B cell (primary cell): Measurements from ENCODE around the gene TMPRSS15. TPM values are rescaled to one million over a fixed set of nuclear protein-coding genes. Genes with fewer than 3 reads are reported as not detected.

Experiments
- ATAC-seq: fragments of 200-7000 bp; cut with Tn5 transposase; one replicate; pipeline ENCODE4 v1.10.0; 2021; ENCODE audit warnings: low read depth, mild to moderate bottlenecking, moderate number of reproducible peaks, moderate library complexity
- CTCF ChIA-PET: fragments of 350-600 bp; sonication (Branson Sonifier 250); formaldehyde crosslinking; loops from one replicate; lab custom pipeline; 2021; ENCODE audit warnings: antibody characterized with exemption, inconsistent platforms; lab: Charles Lee
- POLR2A ChIA-PET: fragments of 350-600 bp; sonication (Branson Sonifier 250); formaldehyde crosslinking; loops from one replicate; lab custom pipeline; 2021; ENCODE audit warnings: antibody characterized with exemption; lab: Charles Lee
- DNase-seq: peaks from one replicate; pipeline ENCODE4 v3.0.0; 2013
- H2AFZ ChIP-seq: 2 replicates; pipeline ENCODE4 v1.6.1; 2012; ENCODE audit warnings: mild to moderate bottlenecking, low read depth, low read length; ENCODE audit not compliant: insufficient read depth, poor library complexity, severe bottlenecking
- H3K27ac ChIP-seq, 2 donors: 1 replicate in 1 of 2; 2 replicates in 1 of 2; pipeline ENCODE4 v1.5.1; 2012 to 2013; ENCODE audit warnings: low read length in 2 of 2, mild to moderate bottlenecking in 2 of 2, moderate library complexity in 1 of 2
- H3K27me3 ChIP-seq, 4 experiments: fragments of 200-600 bp in 1 of 4; sonication (generic) in 1 of 4; replicated peaks in 1 of 4; 1 replicate in 2 of 4; 2 replicates in 2 of 4; pipeline versions ENCODE4 v1.6.1 to v1.7.0; 2013 to 2016; ENCODE audit warnings: low read length in 3 of 4, mild to moderate bottlenecking in 2 of 4, mixed read lengths in 1 of 4, moderate library complexity in 1 of 4; ENCODE audit not compliant: insufficient read depth in 4 of 4, control insufficient read depth in 3 of 4; ENCODE audit errors: control extremely low read depth in 1 of 4
- H3K36me3 ChIP-seq, 2 experiments: replicated peaks in 1 of 2; 1 replicate in 1 of 2; 2 replicates in 1 of 2; pipeline versions ENCODE4 v1.6.1 to v1.7.1; 2013; ENCODE audit warnings: low read length in 1 of 2; ENCODE audit not compliant: insufficient read depth in 2 of 2, control insufficient read depth in 1 of 2; ENCODE audit errors: control extremely low read depth in 1 of 2, extremely low read depth in 1 of 2
- H3K4me1 ChIP-seq, 2 donors: fragments of 200-600 bp in 1 of 2; sonication (generic) in 1 of 2; 1 replicate in 1 of 2; 2 replicates in 1 of 2; pipeline versions ENCODE4 v1.5.1 to v1.6.1; 2013 to 2017; ENCODE audit warnings: low read length in 2 of 2; ENCODE audit not compliant: control insufficient read depth in 2 of 2, insufficient read depth in 2 of 2
- H3K4me2 ChIP-seq: replicated peaks from 2 replicates; pipeline ENCODE3; 2012; ENCODE audit warnings: mild to moderate bottlenecking, low read depth, low read length; ENCODE audit not compliant: poor library complexity, severe bottlenecking
- H3K4me3 ChIP-seq, 5 experiments: fragments of 200-600 bp in 1 of 5; sonication (generic) in 1 of 5; 1 replicate in 3 of 5; 2 replicates in 2 of 5; pipeline versions ENCODE4 v1.5.1 to v1.7.0; 2011 to 2016; ENCODE audit warnings: low read length in 4 of 5, mild to moderate bottlenecking in 4 of 5, low read depth in 2 of 5, control low read depth in 1 of 5, moderate library complexity in 1 of 5; ENCODE audit not compliant: insufficient read depth in 1 of 5; ENCODE audit errors: control extremely low read depth in 1 of 5, extremely low read depth in 1 of 5
- H3K79me2 ChIP-seq: fragments of 200-600 bp; sonication (generic); one replicate; pipeline ENCODE4 v1.6.0; 2016; ENCODE audit warnings: low read length; ENCODE audit not compliant: control insufficient read depth, insufficient read depth
- H3K9ac ChIP-seq: fragments of 200-600 bp; sonication (generic); 2 replicates; pipeline ENCODE4 v1.6.1; 2017; ENCODE audit warnings: mild to moderate bottlenecking, low read length, moderate library complexity
- H3K9me3 ChIP-seq, 3 donors: one replicate each; pipeline versions ENCODE4 v1.6.1 to v1.7.1; 2013; ENCODE audit warnings: low read length in 2 of 3; ENCODE audit not compliant: control insufficient read depth in 2 of 3, insufficient read depth in 1 of 3; ENCODE audit errors: control extremely low read depth in 1 of 3
- H4K20me1 ChIP-seq: 2 replicates; pipeline ENCODE4 v1.6.0; 2012; ENCODE audit warnings: mild to moderate bottlenecking, low read length; ENCODE audit not compliant: insufficient read depth, control insufficient read depth, poor library complexity, severe bottlenecking
- H3K27ac Mint-ChIP-seq: one replicate; pipeline ENCODE4 v1.8.0; 2021; ENCODE audit warnings: mixed read lengths
- H3K27me3 Mint-ChIP-seq: one replicate; pipeline ENCODE4 v1.8.0; 2021; ENCODE audit warnings: mixed read lengths
- H3K4me1 Mint-ChIP-seq: one replicate; pipeline ENCODE4 v1.8.0; 2021; ENCODE audit warnings: mixed read lengths
- H3K4me3 Mint-ChIP-seq: one replicate; pipeline ENCODE4 v1.8.0; 2021; ENCODE audit warnings: mixed read lengths
- H3K9me3 Mint-ChIP-seq: one replicate; pipeline ENCODE4 v1.8.0; 2022; ENCODE audit warnings: mixed read lengths; ENCODE audit not compliant: insufficient read depth
- CTCF ChIP-seq: fragments of 200-600 bp; IDR thresholded peaks from one replicate; pipeline ENCODE4 v1.8.0; 2022; ENCODE audit warnings: antibody characterized with exemption, mild to moderate bottlenecking
- EZH2 ChIP-seq: IDR thresholded peaks from 2 replicates; pipeline ENCODE4 v1.6.1; 2012; ENCODE audit warnings: borderline replicate concordance, low read depth, mild to moderate bottlenecking, moderate library complexity, low read length; ENCODE audit not compliant: insufficient read depth, poor library complexity, severe bottlenecking
- WGBS: methylation state at CpG from one replicate; pipeline ENCODE4 v1.1.5; 2013; ENCODE audit warnings: missing lambda C conversion rate; ENCODE audit not compliant: insufficient coverage; 5-methylcytosine and 5-hydroxymethylcytosine counted together
- intact Hi-C: fragments of 100-400 bp; cut with micrococcal nuclease; formaldehyde crosslinking; loops from one replicate; pipeline ENCODE4 v1.10.0; 2022
- polyA plus RNA-seq: library from polyadenylated mRNA; depleted of rRNA; stranded (reverse); fragments of >200 nt; gene quantifications from 2 replicates; pipeline ENCODE4 v1.2.3, GENCODE V29; 2012
- total RNA-seq, 2 donors: library from RNA; stranded (reverse); fragments of 120-200 nt in 1 of 2; gene quantifications; 1 replicate in 1 of 2; 2 replicates in 1 of 2; pipeline versions ENCODE4 v1.2.3 to v1.2.4, GENCODE V29; 2013 to 2022

The TMPRSS15 gene
- total and polyA plus RNA-seq, 2 donors (not counting 1 experiment from before 2014, with no cell fraction given) = 0.04 TPM; not detected in 1

DNA sequence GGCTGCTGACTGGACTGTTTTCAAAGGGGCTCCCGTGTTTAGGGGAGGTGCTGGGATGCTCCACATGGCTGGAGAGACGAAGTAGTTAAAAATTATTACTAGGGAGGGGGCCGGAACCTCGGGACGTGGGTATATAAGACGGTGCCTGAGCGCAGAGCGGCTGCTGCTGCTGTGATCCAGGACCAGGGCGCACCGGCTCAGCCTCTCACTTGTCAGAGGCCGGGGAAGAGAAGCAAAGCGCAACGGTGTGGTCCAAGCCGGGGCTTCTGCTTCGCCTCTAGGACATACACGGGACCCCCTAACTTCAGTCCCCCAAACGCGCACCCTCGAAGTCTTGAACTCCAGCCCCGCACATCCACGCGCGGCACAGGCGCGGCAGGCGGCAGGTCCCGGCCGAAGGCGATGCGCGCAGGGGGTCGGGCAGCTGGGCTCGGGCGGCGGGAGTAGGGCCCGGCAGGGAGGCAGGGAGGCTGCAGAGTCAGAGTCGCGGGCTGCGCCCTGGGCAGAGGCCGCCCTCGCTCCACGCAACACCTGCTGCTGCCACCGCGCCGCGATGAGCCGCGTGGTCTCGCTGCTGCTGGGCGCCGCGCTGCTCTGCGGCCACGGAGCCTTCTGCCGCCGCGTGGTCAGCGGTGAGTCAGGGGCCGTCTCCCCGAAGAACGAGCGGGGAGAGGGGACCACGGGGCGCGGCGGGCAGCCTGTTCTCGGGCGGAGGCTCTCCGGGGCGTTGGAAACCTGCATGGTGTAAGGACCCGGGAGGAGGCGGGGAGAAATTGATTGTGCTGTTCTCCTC lies 158.7 kb downstream of the TMPRSS15 start, which contains the start of gene CHODL:
CHODL (plus strand) TSS at position 163 of the 793 bp plus-strand sequence; CDS start at position 554, 391 bp downstream.
- Mint-ChIP-seq H3K9me3 (no peaks in the 10 kb centered on the region), H3K27me3 (peaks cover 11% of the 10 kb centered on the region), H3K4me1 (no peaks in the 10 kb centered on the region), H3K27ac (no peak within 1 kb of the TSS), H3K4me3 (no peak within 1 kb of the TSS)
- ATAC-seq = no peak
- Histone ChIP-seq H3K4me2 (no peak within 1 kb of the TSS), H3K36me3 (no peaks in the 10 kb centered on the region), H2AFZ (no peak within 1 kb of the TSS), H3K4me1 (no peaks in the 10 kb centered on the region), H3K27ac (no peak within 1 kb of the TSS), H4K20me1 (no peaks in the 10 kb centered on the region), H3K9me3 (peaks cover 0 to 11% (median 0%) of the 10 kb centered on the region in 3 donors), H3K4me3 (no peak within 1 kb of the TSS), H3K79me2 (no peaks in the 10 kb centered on the region), H3K27me3 (peaks cover 0 to 15% (median 9%) of the 10 kb centered on the region in 4 experiments), H3K9ac (no peak within 1 kb of the TSS)
- CTCF ChIA-PET = no interaction called here
- TF ChIP-seq CTCF (no peak), EZH2 (no peak)
- intact Hi-C loops = no loop called here
- DNase-seq = no peak
- POLR2A ChIA-PET = no interaction called here
- 13% methylated on average over 62 of the region's 72 CpGs for WGBS

DNA sequence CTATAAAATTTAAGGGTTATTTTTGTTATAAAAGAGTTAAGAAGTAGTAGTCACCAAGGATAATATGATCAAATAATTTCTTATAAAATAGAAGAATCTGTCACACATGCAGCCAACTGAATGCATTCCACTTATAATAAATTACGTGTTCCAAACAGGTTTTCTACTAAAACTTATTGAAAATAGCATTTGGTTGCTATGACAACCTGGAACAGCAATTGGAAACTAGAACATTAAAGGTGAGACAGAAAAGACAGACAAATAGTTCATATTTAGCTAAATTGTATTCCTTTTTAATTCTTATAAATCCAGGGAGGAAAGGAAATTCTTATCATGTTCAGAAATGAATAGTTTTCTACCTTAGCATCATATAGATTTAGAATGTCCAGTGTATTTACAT lies 168.0 kb downstream of the TMPRSS15 start:
- Mint-ChIP-seq H3K4me3 (no peak overlapping the region), H3K9me3 (no peaks in the 10 kb centered on the region), H3K27ac (no peak overlapping the region), H3K4me1 (no peaks in the 10 kb centered on the region), H3K27me3 (no peaks in the 10 kb centered on the region)
- H3K27me3 ChIP-seq = no peaks in the 10 kb centered on the region
- no peak overlapping the region for H3K4me3 ChIP-seq
- no CpG with 5 or more reads among the region's 1 CpG for WGBS
- intact Hi-C loops = no loop called here
- H3K4me1 ChIP-seq = no peaks in the 10 kb centered on the region
- H3K4me2 ChIP-seq = no peak overlapping the region
- CTCF ChIA-PET = no interaction called here
- H2AFZ ChIP-seq = no peak overlapping the region
- no peak for ATAC-seq
- POLR2A ChIA-PET = no interaction called here
- H3K9ac ChIP-seq = no peak overlapping the region
- DNase-seq = no peak
- H3K36me3 ChIP-seq = no peaks in the 10 kb centered on the region
- no peak overlapping the region for H3K27ac ChIP-seq
- no peak for TF ChIP-seq EZH2
- TF ChIP-seq CTCF = no peak
- H4K20me1 ChIP-seq = no peaks in the 10 kb centered on the region
- H3K9me3 ChIP-seq = no peaks in the 10 kb centered on the region
- no peaks in the 10 kb centered on the region for H3K79me2 ChIP-seq
